ENCODE measurements around the gene AKAP4. TPM values are rescaled to one million over a fixed set of nuclear protein-coding genes. Genes with fewer than 3 reads are reported as not detected.

AKAP4 gene
- not detected in 2 replicates for total RNA-seq

GRCh38 chrX:50200907-50201306 is at the start of gene AKAP4:
AKAP4 (minus strand) TSS chrX:50201007; CDS start chrX:50200889, 118 bp downstream.

GRCh38 chrX:50204364-50204899 is 3.6 kb upstream of the AKAP4 start, which contains the start of gene CCNB3:
CCNB3 (plus strand) TSS chrX:50204765; CDS start chrX:50285164, 80,399 bp downstream.

Other genes with a start within 250 kb of the AKAP4 start
- gene CCNB3, start 3.8 kb upstream of the AKAP4 start, total RNA-seq: 0.18 and 0.29 TPM in 2 replicates

Data from myometrial cell (primary cell).